H1 (cell line): ENCODE data around the gene MAP3K15.

ENCODE experiments used
- ASH2L ChIP-seq: fragments of 200-600, 300-600 bp; sonication (generic); IDR thresholded peaks from one replicate; pipeline ENCODE4 v1.7.1; 2017; ENCODE audit warnings: low read length
- CEBPB ChIP-seq: IDR thresholded peaks from 2 replicates; pipeline ENCODE4 v1.6.1; 2012; ENCODE audit warnings: low read depth, low read length
- RFX5 ChIP-seq: IDR thresholded peaks from 2 replicates; pipeline ENCODE4 v1.6.1; 2011; ENCODE audit warnings: low read depth, low read length, improper control_type of control experiment, borderline replicate concordance
- TF ChIP-seq, protein P1 (sequence below): IDR thresholded peaks from 2 replicates; pipeline ENCODE4 v1.6.1; 2012; ENCODE audit warnings: inconsistent platforms

DNA sequence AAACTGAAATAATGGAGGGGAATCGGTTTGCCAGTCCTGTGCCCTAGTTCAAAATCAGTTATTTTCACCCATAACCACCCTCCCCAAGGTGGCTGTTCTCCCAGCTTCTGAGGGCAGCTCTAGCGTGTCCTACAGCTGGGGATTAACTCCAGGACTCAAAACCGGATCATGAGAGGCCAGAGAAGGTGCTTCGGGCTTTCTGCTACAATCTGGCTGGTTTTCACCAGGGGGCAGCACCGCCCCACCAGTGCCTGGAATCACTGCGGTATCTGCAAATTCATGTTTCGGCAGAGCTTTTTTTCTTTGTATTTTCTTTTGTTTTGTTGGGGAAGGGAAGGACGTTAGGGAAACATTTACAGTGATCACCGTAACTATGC is 143.2 kb downstream of the MAP3K15 start:
- TF ChIP-seq RFX5 (no peak), ASH2L (no peak), CEBPB (no peak)
- TF ChIP-seq, protein P1, sequence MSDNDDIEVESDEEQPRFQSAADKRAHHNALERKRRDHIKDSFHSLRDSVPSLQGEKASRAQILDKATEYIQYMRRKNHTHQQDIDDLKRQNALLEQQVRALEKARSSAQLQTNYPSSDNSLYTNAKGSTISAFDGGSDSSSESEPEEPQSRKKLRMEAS = no peak
